OCI-LY1 (cell line): ENCODE results near the gene XIRP1.

Experiments
- H2AFZ ChIP-seq: fragments of 200-600 bp; sonication (generic), shearing (Covaris generic); 2 replicates; pipeline ENCODE4 v1.6.0; 2014; ENCODE audit warnings: antibody characterized with exemption, mild to moderate bottlenecking, low read length
- H3F3A ChIP-seq: fragments of 200-600 bp; sonication (generic), shearing (Covaris generic); 2 replicates; pipeline ENCODE4 v1.6.0; 2014; ENCODE audit warnings: mild to moderate bottlenecking, antibody characterized with exemption, low read length, moderate library complexity; ENCODE audit not compliant: insufficient read depth
- H3K27ac ChIP-seq: fragments of 200-600 bp; sonication (generic); 2 replicates; pipeline ENCODE4 v1.5.1; 2014; ENCODE audit warnings: low read length, mixed run types, mild to moderate bottlenecking, low read depth; ENCODE audit not compliant: poor library complexity, severe bottlenecking
- H3K27me3 ChIP-seq: fragments of 200-600 bp; sonication (generic); 2 replicates; pipeline ENCODE4 v1.6.0; 2014; ENCODE audit warnings: antibody characterized with exemption, mild to moderate bottlenecking, low read length, moderate library complexity; ENCODE audit not compliant: insufficient read depth
- H3K36me3 ChIP-seq: fragments of 200-600 bp; sonication (generic); 2 replicates; pipeline ENCODE4 v1.6.1; 2014; ENCODE audit warnings: mild to moderate bottlenecking, antibody characterized with exemption, low read length, moderate library complexity, mixed read lengths; ENCODE audit not compliant: insufficient read depth
- H3K4me1 ChIP-seq: fragments of 200-600 bp; sonication (generic); 2 replicates; pipeline ENCODE4 v1.5.1; 2014; ENCODE audit warnings: mild to moderate bottlenecking, low read length, moderate library complexity; ENCODE audit not compliant: insufficient read depth, severe bottlenecking
- H3K4me2 ChIP-seq: fragments of 200-600 bp; sonication (generic), shearing (Covaris generic); 2 replicates; pipeline ENCODE4 v1.6.1; 2014; ENCODE audit warnings: low read length
- H3K4me3 ChIP-seq: fragments of 200-600 bp; sonication (generic); 2 replicates; pipeline ENCODE4 v1.5.1; 2014; ENCODE audit warnings: low read length, low read depth, mild to moderate bottlenecking, mixed read lengths; ENCODE audit not compliant: poor library complexity, severe bottlenecking
- H3K79me2 ChIP-seq: fragments of 200-600 bp; shearing (Covaris generic); 2 replicates; pipeline ENCODE4 v1.6.1; 2016; ENCODE audit warnings: mixed run types, low read length, mixed read lengths; ENCODE audit not compliant: insufficient read depth
- H3K9ac ChIP-seq: fragments of 200-600 bp; sonication (generic), shearing (Covaris generic); 2 replicates; pipeline ENCODE4 v1.6.1; 2014; ENCODE audit warnings: mild to moderate bottlenecking, low read length, mixed read lengths
- H3K9me2 ChIP-seq: fragments of 200-600 bp; sonication (generic), shearing (Covaris generic); 2 replicates; pipeline ENCODE4 v1.6.1; 2014; ENCODE audit warnings: low read depth, mild to moderate bottlenecking, low read length, mixed read lengths
- H3K9me3 ChIP-seq: fragments of 200-600 bp; shearing (Covaris generic); 2 replicates; pipeline ENCODE4 v1.6.1; 2014; ENCODE audit warnings: low read length, mixed read lengths
- H4K20me1 ChIP-seq: fragments of 200-600 bp; sonication (generic), shearing (Covaris generic); 2 replicates; pipeline ENCODE4 v1.6.0; 2016; ENCODE audit warnings: mild to moderate bottlenecking, low read length; ENCODE audit not compliant: insufficient read depth
- CTCF ChIP-seq: fragments of 200-600 bp; sonication (generic), shearing (Covaris generic); IDR thresholded peaks from 2 replicates; pipeline ENCODE4 v1.5.1; 2017; ENCODE audit warnings: mild to moderate bottlenecking, antibody characterized with exemption, low read length, moderate library complexity, mixed read lengths
- EZH2 ChIP-seq: fragments of 200-600 bp; sonication (generic), shearing (Covaris generic); IDR thresholded peaks from 2 replicates; pipeline ENCODE4 v1.8.0; 2017; ENCODE audit warnings: borderline replicate concordance, mixed run types, mild to moderate bottlenecking, antibody characterized with exemption, low read length, moderate library complexity, mixed read lengths

The XIRP1 gene

GRCh38 chr3:39135170-39135805 is 57.1 kb downstream of the XIRP1 start:
- H3K36me3 ChIP-seq: peaks cover 4% of the 10 kb centered on the region; the same call in 1 of the 2 replicates
- TF ChIP-seq CTCF: no peak
- no peak for TF ChIP-seq EZH2
- H4K20me1 ChIP-seq: no peaks in the 10 kb centered on the region
- H3K4me1 ChIP-seq: no peaks in the 10 kb centered on the region
- no peaks in the 10 kb centered on the region for H3K9me2 ChIP-seq
- H3K4me2 ChIP-seq: no peak overlapping the region
- H3K27ac ChIP-seq: no peak overlapping the region
- no peak overlapping the region for H2AFZ ChIP-seq
- no peak overlapping the region for H3K9ac ChIP-seq
- H3K9me3 ChIP-seq: no peaks in the 10 kb centered on the region
- H3K4me3 ChIP-seq: no peak overlapping the region
- H3K27me3 ChIP-seq: no peaks in the 10 kb centered on the region
- H3F3A ChIP-seq: no peaks in the 10 kb centered on the region
- H3K79me2 ChIP-seq: no peaks in the 10 kb centered on the region

DNA sequence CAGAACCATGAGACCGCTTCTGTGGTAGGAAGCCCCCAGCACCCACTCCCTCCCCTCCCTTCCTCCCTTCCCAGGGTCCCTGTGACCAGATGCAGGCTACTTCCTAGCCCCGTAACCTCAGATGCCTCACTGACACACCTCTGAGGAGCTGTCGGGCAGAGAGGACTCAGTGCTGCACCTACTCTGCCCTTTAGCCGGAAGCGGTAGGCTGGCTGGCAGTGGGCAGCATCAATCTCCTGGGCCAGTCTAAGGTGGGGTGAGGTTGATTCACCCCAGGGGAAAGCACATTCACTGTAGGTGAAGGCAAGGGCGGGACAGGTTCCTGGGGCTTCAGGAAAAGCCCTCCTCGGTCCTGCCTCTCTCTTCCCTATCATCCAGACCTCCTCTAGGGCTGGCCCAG is 58.1 kb downstream of the XIRP1 start:
- no peak overlapping the region for H3K4me2 ChIP-seq
- no peak overlapping the region for H2AFZ ChIP-seq
- H3K27ac ChIP-seq: no peak overlapping the region
- no peaks in the 10 kb centered on the region for H3K27me3 ChIP-seq
- no peaks in the 10 kb centered on the region for H3K9me3 ChIP-seq
- H3K4me1 ChIP-seq: no peaks in the 10 kb centered on the region
- H3K4me3 ChIP-seq: no peak overlapping the region
- H3F3A ChIP-seq: no peaks in the 10 kb centered on the region
- no peak for TF ChIP-seq CTCF
- no peak for TF ChIP-seq EZH2
- H3K79me2 ChIP-seq: no peaks in the 10 kb centered on the region
- H3K9me2 ChIP-seq: no peaks in the 10 kb centered on the region
- no peaks in the 10 kb centered on the region for H3K36me3 ChIP-seq
- H3K9ac ChIP-seq: no peak overlapping the region
- no peaks in the 10 kb centered on the region for H4K20me1 ChIP-seq

DNA sequence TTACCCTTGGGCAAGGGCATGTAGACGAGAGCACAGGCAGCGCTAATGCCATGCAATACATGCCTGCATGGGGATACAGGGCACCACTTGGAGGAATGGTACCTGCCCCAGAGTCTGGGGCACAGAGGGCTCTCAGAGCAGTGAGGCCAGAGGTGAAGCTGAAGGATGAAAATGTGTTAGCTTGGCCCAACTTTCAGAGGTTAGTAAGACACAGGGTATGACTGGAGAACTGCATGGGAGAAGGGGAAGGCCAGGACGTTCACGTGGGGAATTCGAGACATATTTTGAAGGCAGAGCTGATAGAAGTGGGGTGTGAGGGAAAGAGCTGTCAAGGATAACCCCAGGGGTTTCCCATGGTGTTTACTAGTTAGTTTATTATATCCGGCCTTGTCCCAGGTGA is 58.6 kb downstream of the XIRP1 start:
- Histone ChIP-seq H3F3A (no peaks in the 10 kb centered on the region), H3K4me1 (no peaks in the 10 kb centered on the region), H3K9me2 (no peaks in the 10 kb centered on the region), H3K9me3 (no peaks in the 10 kb centered on the region), H3K9ac (no peak overlapping the region), H2AFZ (no peak overlapping the region), H3K4me2 (no peak overlapping the region), H3K36me3 (no peaks in the 10 kb centered on the region), H3K79me2 (no peaks in the 10 kb centered on the region), H4K20me1 (no peaks in the 10 kb centered on the region), H3K27me3 (no peaks in the 10 kb centered on the region), H3K27ac (no peak overlapping the region), H3K4me3 (no peak overlapping the region)
- TF ChIP-seq CTCF: no peak
- no peak for TF ChIP-seq EZH2
